H1 (cell line): Measurements from ENCODE around the gene MTERF1. TPM values are rescaled to one million over a fixed set of nuclear protein-coding genes. Genes with fewer than 3 reads are reported as not detected.

Experiments used
- ASH2L ChIP-seq: fragments of 200-600, 300-600 bp; sonication (generic); IDR thresholded peaks from one replicate; pipeline ENCODE4 v1.7.1; 2017; ENCODE audit warnings: low read length
- CBX8 ChIP-seq: fragments of 300-800, 300-1000 bp; sonication (generic); IDR thresholded peaks from 2 replicates; pipeline ENCODE4 v1.7.1; 2016; ENCODE audit warnings: low read depth, low read length, borderline replicate concordance
- CHD2 ChIP-seq: IDR thresholded peaks from 2 replicates; pipeline ENCODE4 v1.6.1; 2012; ENCODE audit warnings: low read length, improper control_type of control experiment
- CHD7 ChIP-seq: fragments of 300-600 bp; sonication (generic); IDR thresholded peaks from 2 replicates; pipeline ENCODE4 v1.7.1; 2012; ENCODE audit warnings: low read length, moderate library complexity, mild to moderate bottlenecking, inconsistent platforms; ENCODE audit not compliant: insufficient replicate concordance
- CTCF ChIP-seq, 3 experiments: IDR thresholded peaks; 1 replicate in 2 of 3; 2 replicates in 1 of 3; pipeline versions ENCODE4 v1.5.1 to v1.6.1; 2011; ENCODE audit warnings: low read length in 3 of 3, mild to moderate bottlenecking in 3 of 3, inconsistent platforms in 2 of 3, low read depth in 1 of 3, moderate library complexity in 1 of 3; ENCODE audit not compliant: insufficient read depth in 1 of 3; ENCODE audit errors: control extremely low read depth in 1 of 3
- FOSL1 ChIP-seq: IDR thresholded peaks from 2 replicates; pipeline ENCODE4 v1.6.1; 2011; ENCODE audit warnings: mild to moderate bottlenecking, low read depth, low read length, moderate library complexity; ENCODE audit not compliant: insufficient read depth
- HDAC6 ChIP-seq: IDR thresholded peaks from one replicate; pipeline ENCODE4 v1.7.1; 2012; ENCODE audit warnings: low read depth, mild to moderate bottlenecking, inconsistent platforms, low read length, moderate library complexity
- POU5F1 ChIP-seq: IDR thresholded peaks from 2 replicates; pipeline ENCODE4 v1.6.1; 2011; ENCODE audit warnings: low read depth, mild to moderate bottlenecking, low read length, moderate library complexity
- RNF2 ChIP-seq: fragments of 200-900, 300-1000 bp; sonication (generic); IDR thresholded peaks from 2 replicates; pipeline ENCODE4 v1.7.1; 2016; ENCODE audit warnings: borderline replicate concordance, low read depth, mild to moderate bottlenecking, antibody characterized with exemption, low read length; ENCODE audit not compliant: poor library complexity, severe bottlenecking; ENCODE audit errors: missing control alignments
- polyA plus RNA-seq, 7 experiments: library from polyadenylated mRNA; depleted of rRNA in 3 of 7; stranded (reverse) in 5 of 7; unstranded in 2 of 7; fragments of >200 nt in 5 of 7; fragments of 200-250 nt in 2 of 7; gene quantifications; 1 replicate in 5 of 7; 2 replicates in 1 of 7; 4 replicates in 1 of 7; pipeline versions ENCODE4 v1.2.1 to v1.2.3, GENCODE V29; 2011 to 2013; ENCODE audit warnings: missing spikeins in 2 of 7, mixed read lengths in 2 of 7
- total RNA-seq: library from RNA; stranded (reverse); fragmentation: NEBNext Ultra II Directional; extraction: Animal tissue kit (Norgen Biotek cat#: 25700); gene quantifications from 2 replicates; pipeline ENCODE4 v1.2.1, GENCODE V29; 2021

The MTERF1 gene
- total and polyA plus RNA-seq, 2 of the 8 experiments (the other 6 are each of a cell fraction or from before 2014, with no cell fraction given) = 4.5 to 12.6 TPM

- TF ChIP-seq CHD7 (no peak), POU5F1 (no peak), ASH2L (no peak), HDAC6 (no peak), CHD2 (no peak), CTCF (IDR thresholded peaks at IDR 0.05; ENCODE audit: control extremely low read depth in 1 of 3, insufficient read depth in 1 of 3, low read depth in 1 of 3, low read length in 3 of 3) (no peak), CBX8 (no peak), RNF2 (no peak), FOSL1 (no peak)
Measured at GRCh38 chr7:91826377-91826776, 54.1 kb downstream of the MTERF1 start (continued).
